NCI-H146 treated with DMSO at 0.1 percent for 48 hours (cell line): Measurements from ENCODE around the gene ZNF232.
"Not testable (repeated sequence)": the region's sequence is repeated elsewhere in the genome, so short reads cannot be mapped to it uniquely, and the experiment has no call there.

ENCODE experiments used
- DNase-seq: peaks from one replicate; lab custom pipeline; 2025; ENCODE audit not compliant: unreplicated experiment; lab: John Stamatoyannopoulos, UW

The ZNF232 gene

DNA sequence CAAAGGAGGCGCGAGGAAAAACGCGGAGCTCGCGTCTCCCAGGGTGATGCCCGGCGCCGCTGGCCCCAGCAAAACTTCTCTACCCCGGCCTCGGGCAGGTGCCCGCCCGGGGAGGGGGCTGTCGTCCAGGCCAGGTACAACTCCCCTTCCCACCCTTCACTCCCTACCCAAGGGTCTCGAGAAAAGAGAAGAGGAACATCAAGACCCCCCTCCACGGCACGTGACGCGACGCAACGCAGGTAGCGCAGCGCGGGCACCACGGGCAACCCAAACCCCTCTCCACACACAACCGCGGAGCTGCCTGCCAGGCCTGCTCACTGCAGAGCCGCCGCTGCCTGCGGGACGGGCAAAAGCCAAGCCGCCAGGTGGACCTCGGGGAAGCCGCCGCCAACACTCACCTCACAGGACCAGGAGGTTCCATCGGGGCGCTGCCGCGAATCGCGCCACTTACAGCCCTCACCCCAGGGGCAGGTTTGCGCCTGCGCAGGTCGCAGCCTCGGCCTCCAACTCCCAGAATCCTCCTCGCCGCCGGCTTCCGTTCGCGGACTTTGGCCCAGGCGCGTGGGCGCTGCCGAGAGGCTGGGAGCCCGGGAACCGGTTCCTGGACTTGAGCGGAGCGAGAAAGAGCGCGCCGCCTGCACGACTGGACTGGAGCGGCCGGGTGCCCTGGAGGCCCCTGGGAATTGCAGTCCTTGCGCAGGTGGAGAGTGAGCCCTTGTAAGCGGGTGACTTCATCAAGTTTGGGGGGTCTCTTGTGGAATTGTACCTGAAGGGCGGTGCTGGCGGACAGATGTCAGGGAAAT is at the start of gene ZNF232:
Gene ZNF232, minus strand, starts transcription at position 477 of the 803 bp plus-strand sequence. Its CDS starts 56 bp downstream, at position 421.
- peak; percentile 93 for DNase-seq

- DNase-seq, result not testable (repeated sequence)
These were observed 49.0 kb upstream of the ZNF232 start for GRCh38 chr17:5160702-5161101.

- DNase-seq, result not testable (repeated sequence)
These were observed 34.4 kb upstream of the ZNF232 start for GRCh38 chr17:5146122-5146521.

DNA sequence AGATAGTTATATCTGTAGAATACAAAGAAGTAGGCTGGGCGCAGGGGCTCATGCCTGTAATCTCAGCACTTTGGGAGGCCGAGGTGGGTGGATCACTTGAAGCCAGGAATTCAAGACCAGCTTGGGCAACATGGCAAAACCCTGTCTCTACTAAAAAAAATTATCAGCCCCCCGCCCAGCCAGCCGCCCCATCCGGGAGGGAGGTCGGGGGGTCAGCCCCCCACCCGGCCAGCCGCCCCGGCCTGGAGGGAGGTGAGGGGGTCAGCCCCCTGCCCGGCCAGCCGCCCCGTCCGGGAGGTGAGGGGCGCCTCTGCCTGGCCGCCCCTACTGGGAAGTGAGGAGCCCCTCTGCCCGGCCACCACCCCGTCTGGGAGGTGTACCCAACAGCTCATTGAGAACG is 31.2 kb upstream of the ZNF232 start:
- not testable (repeated sequence) for DNase-seq

DNA sequence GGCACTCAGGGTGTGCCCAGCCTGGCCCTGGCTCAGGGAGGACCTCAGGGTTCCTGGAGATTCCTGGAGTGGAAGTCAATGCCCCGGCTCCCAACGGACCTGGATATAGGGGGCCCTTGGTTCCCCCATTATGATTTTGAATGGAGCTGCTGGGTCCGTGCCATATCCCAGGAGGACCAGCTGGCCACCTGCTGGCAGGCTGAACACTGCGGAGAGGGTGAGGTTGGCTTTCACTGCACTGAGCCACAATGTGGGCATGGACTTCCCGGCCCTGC is 27.7 kb upstream of the ZNF232 start:
- no peak for DNase-seq

GRCh38 chr17:5138616-5139457 is 27.2 kb upstream of the ZNF232 start:
- no peak for DNase-seq

DNA sequence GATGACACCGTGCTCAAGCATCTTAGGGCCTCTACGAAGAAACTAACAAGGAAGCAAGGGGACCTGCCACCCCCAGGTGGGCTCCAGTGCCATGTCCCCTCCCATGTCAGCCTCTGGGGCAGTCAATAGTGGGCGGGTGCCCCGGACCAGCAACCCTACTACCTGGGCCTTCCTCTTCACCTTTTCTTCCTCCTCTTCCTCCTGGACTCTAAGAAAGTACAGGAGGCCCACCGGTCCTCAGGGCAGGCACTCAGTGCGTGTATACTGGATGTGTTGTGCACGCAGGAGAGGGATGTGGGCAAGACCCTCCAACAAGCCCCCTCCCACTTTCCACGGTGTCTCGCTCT is 26.5 kb upstream of the ZNF232 start:
- not testable (repeated sequence) for DNase-seq

DNA sequence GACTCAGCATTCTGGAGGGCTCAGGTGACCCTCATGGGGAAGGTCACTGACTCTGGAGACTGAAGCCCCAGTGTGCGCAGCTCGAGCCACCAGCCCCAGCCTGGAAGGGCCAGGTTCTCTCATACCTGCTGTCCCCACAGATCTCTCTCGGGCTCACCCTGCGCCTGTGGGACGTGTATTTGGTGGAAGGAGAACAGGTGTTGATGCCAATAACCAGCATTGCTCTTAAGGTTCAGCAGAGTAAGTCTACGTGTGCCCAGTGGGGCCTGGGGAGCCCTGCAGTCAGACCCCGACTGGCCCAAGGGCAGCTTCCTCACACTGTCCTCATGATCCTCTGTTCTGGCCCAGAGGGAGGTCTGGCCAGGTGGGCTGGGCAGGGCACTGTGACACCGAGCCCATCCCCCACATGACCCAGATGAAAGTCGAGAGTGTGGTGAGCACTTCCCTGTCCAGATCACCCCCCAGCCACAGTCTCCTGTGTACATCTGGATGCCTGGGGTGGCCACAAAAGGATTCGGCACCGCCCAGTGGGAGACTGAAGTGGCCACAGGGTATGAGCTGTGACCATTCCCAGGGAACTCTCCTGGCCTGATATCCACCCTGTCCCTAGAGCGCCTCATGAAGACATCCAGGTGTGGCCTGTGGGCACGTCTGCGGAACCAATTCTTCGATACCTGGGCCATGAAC is 26.0 kb upstream of the ZNF232 start:
- not testable (repeated sequence) for DNase-seq

GRCh38 chr17:5136580-5137412 is 25.1 kb upstream of the ZNF232 start:
- DNase-seq, result not testable (repeated sequence)

GRCh38 chr17:5135726-5136579 is 24.3 kb upstream of the ZNF232 start:
- no peak for DNase-seq

- not testable (repeated sequence) for DNase-seq
These were observed 23.5 kb upstream of the ZNF232 start for GRCh38 chr17:5135131-5135712.

- DNase-seq, result not testable (repeated sequence)
These were observed 22.9 kb upstream of the ZNF232 start for GRCh38 chr17:5134571-5134970.

GRCh38 chr17:5133961-5134360 is 22.3 kb upstream of the ZNF232 start:
- DNase-seq, result not testable (repeated sequence)

DNA sequence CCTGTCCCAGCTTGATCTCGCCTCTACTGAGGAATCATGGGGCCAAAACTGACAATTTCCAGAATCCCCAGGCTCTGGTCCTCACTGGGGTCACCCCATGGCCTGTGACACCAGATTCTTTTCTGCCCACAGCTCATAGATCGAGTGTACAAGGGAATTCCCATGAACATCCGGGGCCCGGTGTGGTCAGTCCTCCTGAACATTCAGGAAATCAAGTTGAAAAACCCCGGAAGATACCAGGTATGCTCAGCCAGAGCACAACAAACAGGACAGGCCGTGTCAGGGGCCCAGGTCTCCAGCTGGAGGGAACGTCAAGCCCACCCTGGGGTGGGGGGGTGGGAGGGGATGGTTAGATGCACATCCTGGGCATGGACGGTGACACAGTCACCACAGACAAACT is 21.6 kb upstream of the ZNF232 start:
- no peak for DNase-seq

DNA sequence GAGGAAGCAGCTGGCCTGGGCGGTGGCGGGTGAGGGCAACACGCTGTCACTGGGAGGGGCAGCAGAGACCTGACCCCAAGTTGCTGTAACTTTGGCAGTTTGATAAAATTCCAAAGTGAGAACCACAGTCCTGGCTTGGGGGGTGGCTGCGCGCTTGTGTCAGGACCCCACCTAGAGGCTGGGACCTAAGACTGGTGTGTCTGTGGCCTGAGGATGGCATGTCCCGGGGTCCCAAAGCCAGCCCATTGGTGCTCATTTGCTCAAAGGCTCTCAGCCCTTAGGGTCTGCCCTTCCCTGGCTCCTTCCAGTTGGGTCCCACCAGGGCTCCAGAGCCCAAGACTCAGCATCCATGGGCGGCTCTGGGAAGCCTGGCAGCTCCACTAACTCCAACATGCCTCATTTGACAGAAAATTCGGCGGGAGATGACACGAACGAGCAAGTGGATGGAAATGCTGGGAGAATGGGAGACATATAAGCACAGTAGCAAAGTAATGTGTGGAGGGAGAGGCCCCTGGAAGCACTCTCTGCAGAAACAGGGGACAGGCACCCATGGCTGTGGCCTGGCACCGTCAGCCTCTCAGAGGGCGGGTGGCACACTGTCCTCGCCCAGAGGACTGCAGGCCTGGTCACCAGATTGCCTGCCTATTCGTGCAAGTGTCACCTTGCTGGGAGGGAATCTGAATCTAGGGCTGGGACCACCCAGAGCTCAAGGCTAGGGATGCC is 21.0 kb upstream of the ZNF232 start:
- DNase-seq, result not testable (repeated sequence)

DNA sequence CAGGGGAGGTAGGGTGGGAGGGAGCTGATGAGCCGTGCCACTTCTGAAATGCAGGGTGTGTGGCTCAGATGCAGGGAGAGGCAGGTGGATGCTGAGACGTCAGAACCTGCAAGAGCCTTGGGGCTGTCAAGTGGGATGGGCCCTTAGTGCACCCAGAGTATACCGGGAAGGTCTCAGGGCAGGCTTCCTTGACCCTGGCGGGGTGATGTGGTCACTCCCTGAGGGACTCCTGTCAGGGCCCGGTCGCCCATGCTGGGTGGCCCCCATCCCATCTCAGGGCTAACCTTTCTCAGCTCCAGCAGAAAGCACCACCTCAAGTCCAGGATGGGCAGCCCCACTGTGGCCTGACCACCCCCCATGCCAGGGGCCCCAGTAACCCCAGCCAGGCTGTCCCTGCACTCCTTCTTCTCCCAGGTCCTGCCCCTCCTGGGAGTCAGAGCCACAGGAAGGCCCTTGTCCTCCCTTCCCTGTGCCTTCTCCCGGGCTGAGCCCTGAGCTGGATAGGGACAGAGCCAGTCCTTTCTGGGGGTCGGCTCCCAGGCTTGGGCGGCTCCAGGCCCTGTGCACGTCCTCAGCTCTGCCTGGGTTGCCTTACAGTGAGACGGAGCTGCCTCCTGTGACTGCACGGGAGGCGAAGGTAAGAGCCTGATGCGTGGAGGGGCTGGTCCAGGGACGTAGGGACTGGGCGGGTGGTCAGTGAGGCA is 20.3 kb upstream of the ZNF232 start:
- not testable (repeated sequence) for DNase-seq

- no peak for DNase-seq
These were observed 19.6 kb upstream of the ZNF232 start for GRCh38 chr17:5131146-5131715.

- not testable (repeated sequence) for DNase-seq
These were observed 19.0 kb upstream of the ZNF232 start for GRCh38 chr17:5130687-5131086.
